Breast epithelium (tissue), 3 donors: ENCODE results near the gene TTC7B.

ENCODE experiments used
- POLR2A ChIP-seq: fragments of 450-650 bp; IDR thresholded peaks from one replicate; pipeline ENCODE4 v1.6.1; 2016; ENCODE audit warnings: antibody characterized with exemption, mild to moderate bottlenecking, moderate library complexity
- POLR2AphosphoS5 ChIP-seq, 3 donors: sonication (generic); formaldehyde crosslinking; IDR thresholded peaks; one replicate each; pipeline ENCODE4 v1.6.1; 2017; ENCODE audit warnings: antibody characterized with exemption in 3 of 3
- TF ChIP-seq, protein P1 (sequence below), 3 donors: fragments of 450-650 bp; IDR thresholded peaks; one replicate each; pipeline ENCODE4 v1.5.1; 2016 to 2017; ENCODE audit warnings: antibody characterized with exemption in 3 of 3, mild to moderate bottlenecking in 3 of 3, moderate library complexity in 3 of 3

DNA sequence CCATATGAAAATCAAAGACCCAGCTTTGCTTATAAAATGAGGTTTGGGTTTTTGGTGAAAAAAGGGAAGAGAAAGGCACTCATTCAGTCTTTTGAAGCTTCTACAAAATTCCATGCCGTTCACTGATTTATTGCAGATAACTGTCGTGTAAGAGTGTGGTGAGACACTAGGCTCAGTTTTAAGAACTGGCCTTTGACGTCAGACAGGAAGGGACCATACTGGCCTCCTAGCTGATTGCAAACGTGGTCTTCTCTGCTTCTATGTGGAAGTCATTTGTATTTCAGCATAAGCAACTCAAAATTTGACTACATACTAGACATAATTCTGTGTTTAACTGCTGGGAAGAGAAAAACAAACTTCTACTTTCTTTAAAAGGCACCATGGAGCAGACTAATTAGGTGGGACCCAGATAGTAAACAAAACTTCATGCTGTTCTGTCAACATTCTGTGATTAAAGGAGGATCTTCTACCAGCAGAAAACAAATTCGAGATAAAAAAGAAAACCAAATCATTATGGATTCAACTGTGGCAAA is 168.7 kb downstream of the TTC7B start:
- TF ChIP-seq, protein P1, sequence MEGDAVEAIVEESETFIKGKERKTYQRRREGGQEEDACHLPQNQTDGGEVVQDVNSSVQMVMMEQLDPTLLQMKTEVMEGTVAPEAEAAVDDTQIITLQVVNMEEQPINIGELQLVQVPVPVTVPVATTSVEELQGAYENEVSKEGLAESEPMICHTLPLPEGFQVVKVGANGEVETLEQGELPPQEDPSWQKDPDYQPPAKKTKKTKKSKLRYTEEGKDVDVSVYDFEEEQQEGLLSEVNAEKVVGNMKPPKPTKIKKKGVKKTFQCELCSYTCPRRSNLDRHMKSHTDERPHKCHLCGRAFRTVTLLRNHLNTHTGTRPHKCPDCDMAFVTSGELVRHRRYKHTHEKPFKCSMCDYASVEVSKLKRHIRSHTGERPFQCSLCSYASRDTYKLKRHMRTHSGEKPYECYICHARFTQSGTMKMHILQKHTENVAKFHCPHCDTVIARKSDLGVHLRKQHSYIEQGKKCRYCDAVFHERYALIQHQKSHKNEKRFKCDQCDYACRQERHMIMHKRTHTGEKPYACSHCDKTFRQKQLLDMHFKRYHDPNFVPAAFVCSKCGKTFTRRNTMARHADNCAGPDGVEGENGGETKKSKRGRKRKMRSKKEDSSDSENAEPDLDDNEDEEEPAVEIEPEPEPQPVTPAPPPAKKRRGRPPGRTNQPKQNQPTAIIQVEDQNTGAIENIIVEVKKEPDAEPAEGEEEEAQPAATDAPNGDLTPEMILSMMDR (IDR thresholded peaks at IDR 0.05) = no peak
- no peak for TF ChIP-seq POLR2A
- TF ChIP-seq POLR2AphosphoS5 (IDR thresholded peaks at IDR 0.05) = no peak
